K562 (cell line): ENCODE data around the gene MLH3.

Source experiments
- ATF1 ChIP-seq, 2 experiments: fragments of 450-650 bp in 1 of 2; IDR thresholded peaks; 2 replicates each; pipeline ENCODE4 v1.6.1; 2016; ENCODE audit warnings: missing compliant biosample characterization in 1 of 2, missing genetic modification characterization in 1 of 2
- TF ChIP-seq, protein P1 (sequence below): fragments of 150-350 bp; IDR thresholded peaks from 2 replicates; pipeline ENCODE4 v1.6.1; 2014; ENCODE audit warnings: low read depth, mild to moderate bottlenecking, low read length, borderline replicate concordance

DNA sequence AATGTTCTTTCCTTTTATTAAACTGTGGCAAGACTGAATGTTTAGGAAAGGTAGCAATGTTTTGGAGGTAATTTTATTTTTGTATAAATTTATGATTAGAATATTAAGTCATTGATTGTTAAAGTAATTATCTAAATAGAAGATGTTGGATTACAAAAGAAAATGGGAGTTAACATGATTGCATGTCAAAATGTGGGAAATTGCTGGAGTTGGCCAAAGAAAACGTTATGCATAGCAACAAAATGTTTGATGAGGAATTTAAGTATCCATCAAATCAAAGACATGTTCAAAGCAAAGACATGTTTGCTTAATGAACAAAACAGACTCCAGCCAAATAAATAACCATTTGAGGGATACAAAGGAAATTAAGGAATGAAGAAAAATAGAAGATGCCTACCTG, 3.2 kb upstream of the MLH3 start:
- TF ChIP-seq ATF1 (CRISPR knock-in tag; IDR thresholded peaks at IDR 0.05) (no peak), ATF1 (tag; IDR thresholded peaks at IDR 0.05) (no peak)
- TF ChIP-seq, protein P1, sequence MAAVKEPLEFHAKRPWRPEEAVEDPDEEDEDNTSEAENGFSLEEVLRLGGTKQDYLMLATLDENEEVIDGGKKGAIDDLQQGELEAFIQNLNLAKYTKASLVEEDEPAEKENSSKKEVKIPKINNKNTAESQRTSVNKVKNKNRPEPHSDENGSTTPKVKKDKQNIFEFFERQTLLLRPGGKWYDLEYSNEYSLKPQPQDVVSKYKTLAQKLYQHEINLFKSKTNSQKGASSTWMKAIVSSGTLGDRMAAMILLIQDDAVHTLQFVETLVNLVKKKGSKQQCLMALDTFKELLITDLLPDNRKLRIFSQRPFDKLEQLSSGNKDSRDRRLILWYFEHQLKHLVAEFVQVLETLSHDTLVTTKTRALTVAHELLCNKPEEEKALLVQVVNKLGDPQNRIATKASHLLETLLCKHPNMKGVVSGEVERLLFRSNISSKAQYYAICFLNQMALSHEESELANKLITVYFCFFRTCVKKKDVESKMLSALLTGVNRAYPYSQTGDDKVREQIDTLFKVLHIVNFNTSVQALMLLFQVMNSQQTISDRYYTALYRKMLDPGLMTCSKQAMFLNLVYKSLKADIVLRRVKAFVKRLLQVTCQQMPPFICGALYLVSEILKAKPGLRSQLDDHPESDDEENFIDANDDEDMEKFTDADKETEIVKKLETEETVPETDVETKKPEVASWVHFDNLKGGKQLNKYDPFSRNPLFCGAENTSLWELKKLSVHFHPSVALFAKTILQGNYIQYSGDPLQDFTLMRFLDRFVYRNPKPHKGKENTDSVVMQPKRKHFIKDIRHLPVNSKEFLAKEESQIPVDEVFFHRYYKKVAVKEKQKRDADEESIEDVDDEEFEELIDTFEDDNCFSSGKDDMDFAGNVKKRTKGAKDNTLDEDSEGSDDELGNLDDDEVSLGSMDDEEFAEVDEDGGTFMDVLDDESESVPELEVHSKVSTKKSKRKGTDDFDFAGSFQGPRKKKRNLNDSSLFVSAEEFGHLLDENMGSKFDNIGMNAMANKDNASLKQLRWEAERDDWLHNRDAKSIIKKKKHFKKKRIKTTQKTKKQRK, result no peak
